Endothelial cell of umbilical vein (primary cell): Measurements from ENCODE around the gene IFIT5. TPM values are rescaled to one million over a fixed set of nuclear protein-coding genes. Genes with fewer than 3 reads are reported as not detected.

ENCODE experiments used
- BruUV-seq: library from RNA; stranded (reverse); fragments of 400-500 nt; replicated peaks from 2 replicates; lab custom pipeline; 2021; lab: Mats Ljungman, UMichigan
- CTCF ChIA-PET: fragments of 300-600, 350-600 bp; sonication (Branson Sonifier 250); formaldehyde crosslinking; loops from one replicate; lab custom pipeline; 2021; ENCODE audit warnings: antibody characterized with exemption, inconsistent platforms; lab: Charles Lee
- POLR2A ChIA-PET: fragments of 300-600, 350-600 bp; sonication (Branson Sonifier 250); formaldehyde crosslinking; loops from one replicate; lab custom pipeline; 2021; ENCODE audit warnings: antibody characterized with exemption, inconsistent platforms; lab: Charles Lee
- DNase-seq: peaks from one replicate; pipeline ENCODE4 v3.0.0-alpha.2; 2011; ENCODE audit warnings: low read depth, low spot score
- FAIRE-seq: peaks from 2 replicates; lab custom pipeline; 2011; peaks lifted over from hg19 to GRCh38; lab: Jason Lieb, UNC
- H2AFZ ChIP-seq: 2 replicates; pipeline ENCODE4 v1.6.0; 2012; ENCODE audit warnings: low read depth, low read length, control low read depth, inconsistent platforms
- H3K27ac ChIP-seq: 2 replicates; pipeline ENCODE4 v1.5.1; 2011; ENCODE audit warnings: low read depth, mild to moderate bottlenecking, control low read depth, low read length, moderate library complexity; ENCODE audit not compliant: insufficient read depth
- H3K27me3 ChIP-seq, 2 experiments: 2 replicates each; pipeline versions ENCODE4 v1.6.0 to v1.6.1; 2011; ENCODE audit warnings: low read length in 2 of 2, mixed read lengths in 1 of 2; ENCODE audit not compliant: control insufficient read depth in 2 of 2, insufficient read depth in 2 of 2
- H3K36me3 ChIP-seq, 2 experiments: 2 replicates in 1 of 2; 3 replicates in 1 of 2; pipeline ENCODE4 v1.5.1; 2011; ENCODE audit warnings: low read length in 2 of 2, mild to moderate bottlenecking in 1 of 2, moderate library complexity in 1 of 2; ENCODE audit not compliant: control insufficient read depth in 2 of 2, insufficient read depth in 2 of 2; ENCODE audit errors: extremely low read depth in 1 of 2
- H3K4me1 ChIP-seq: 3 replicates; pipeline ENCODE4 v1.5.1; 2011; ENCODE audit warnings: mild to moderate bottlenecking, low read length; ENCODE audit not compliant: control insufficient read depth, insufficient read depth; ENCODE audit errors: extremely low read depth
- H3K4me2 ChIP-seq: 2 replicates; pipeline ENCODE4 v1.6.1; 2011; ENCODE audit warnings: low read length, control low read depth, mixed read lengths; ENCODE audit not compliant: insufficient read depth
- H3K4me3 ChIP-seq, 3 experiments: fragments of 200-600 bp in 1 of 3; sonication (generic), shearing (Covaris generic) in 1 of 3; replicated peaks in 1 of 3; 2 replicates each; pipeline ENCODE4 v1.5.1; 2011 to 2016; ENCODE audit warnings: control low read depth in 3 of 3, low read length in 3 of 3, mild to moderate bottlenecking in 2 of 3, inconsistent platforms in 1 of 3, low read depth in 1 of 3, moderate library complexity in 1 of 3; ENCODE audit not compliant: insufficient read depth in 1 of 3
- H3K79me2 ChIP-seq: 2 replicates; pipeline ENCODE4 v1.6.0; 2012; ENCODE audit warnings: low read length, inconsistent platforms; ENCODE audit not compliant: control insufficient read depth, insufficient read depth
- H3K9ac ChIP-seq: replicated peaks from 2 replicates; pipeline ENCODE3; 2011; ENCODE audit warnings: low read length, control low read depth; ENCODE audit not compliant: insufficient read depth; ENCODE audit errors: extremely low read depth
- H3K9me1 ChIP-seq: replicated peaks from 3 replicates; pipeline ENCODE4 v1.6.0; 2011; ENCODE audit warnings: mild to moderate bottlenecking, low read length; ENCODE audit not compliant: control insufficient read depth, insufficient read depth; ENCODE audit errors: extremely low read depth
- H3K9me3 ChIP-seq: replicated peaks from 2 replicates; pipeline ENCODE4 v1.5.1; 2012; ENCODE audit warnings: low read length, inconsistent platforms; ENCODE audit not compliant: control insufficient read depth, insufficient read depth
- H4K20me1 ChIP-seq: replicated peaks from 2 replicates; pipeline ENCODE3; 2011; ENCODE audit warnings: mild to moderate bottlenecking, low read length; ENCODE audit not compliant: control insufficient read depth, insufficient read depth; ENCODE audit errors: extremely low read depth
- CTCF ChIP-seq, 2 donors: IDR thresholded peaks; 1 replicate in 1 of 2; 2 replicates in 1 of 2; pipeline ENCODE4 v1.5.1; 2011; ENCODE audit warnings: low read length in 2 of 2, mild to moderate bottlenecking in 2 of 2, moderate library complexity in 2 of 2, control low read depth in 1 of 2, inconsistent platforms in 1 of 2, low read depth in 1 of 2; ENCODE audit not compliant: insufficient read depth in 1 of 2; ENCODE audit errors: extremely low read depth in 1 of 2
- EZH2 ChIP-seq: IDR thresholded peaks from 2 replicates; pipeline ENCODE4 v1.6.1; 2012; ENCODE audit warnings: borderline replicate concordance, low read depth, mild to moderate bottlenecking, moderate library complexity, low read length, inconsistent platforms; ENCODE audit not compliant: severe bottlenecking
- FOS ChIP-seq: IDR thresholded peaks from 2 replicates; pipeline ENCODE4 v1.6.1; 2011; ENCODE audit warnings: mild to moderate bottlenecking, low read length, moderate library complexity, borderline replicate concordance; ENCODE audit not compliant: insufficient read depth
- GATA2 ChIP-seq: IDR thresholded peaks from 2 replicates; pipeline ENCODE4 v1.7.0; 2011; ENCODE audit warnings: low read depth, mild to moderate bottlenecking, moderate library complexity, mixed read lengths, low read length; ENCODE audit not compliant: insufficient read length, insufficient read depth
- JUN ChIP-seq: IDR thresholded peaks from 2 replicates; pipeline ENCODE4 v1.6.1; 2011; ENCODE audit warnings: borderline replicate concordance, low read depth; ENCODE audit not compliant: insufficient read length, insufficient read depth
- MAX ChIP-seq: IDR thresholded peaks from 2 replicates; pipeline ENCODE4 v1.6.1; 2011; ENCODE audit not compliant: insufficient read depth, insufficient read length
- MYC ChIP-seq: IDR thresholded peaks from one replicate; pipeline ENCODE4 v1.6.1; 2011; ENCODE audit warnings: mild to moderate bottlenecking, low read depth, low read length
- POLR2A ChIP-seq: IDR thresholded peaks from 2 replicates; pipeline ENCODE4 v1.6.1; 2012; ENCODE audit warnings: low read depth, mild to moderate bottlenecking, control low read depth, low read length
- POLR2AphosphoS5 ChIP-seq: IDR thresholded peaks from 2 replicates; pipeline ENCODE4 v1.6.1; 2012; ENCODE audit warnings: low read depth, mild to moderate bottlenecking, control low read depth, low read length, moderate library complexity; ENCODE audit not compliant: insufficient read depth
- dilution Hi-C: fragments of 300-500 bp; cut with MboI; formaldehyde crosslinking; loops from one replicate; pipeline ENCODE4 v1.15.0; 2019; ENCODE audit warnings: low sequenced_read_pairs; ENCODE audit not compliant: extremely low pct_ligation_motif_present
- intact Hi-C: fragments of 100-400 bp; cut with micrococcal nuclease; formaldehyde crosslinking; loops from one replicate; pipeline ENCODE4 v1.10.0; 2022
- polyA plus RNA-seq, 4 experiments: library from polyadenylated mRNA; depleted of rRNA in 3 of 4; stranded (reverse) in 3 of 4; unstranded in 1 of 4; fragments of >200 nt; gene quantifications; 2 replicates each; pipeline versions ENCODE4 v1.2.1 to v1.2.3, GENCODE V29; 2011 to 2012; ENCODE audit warnings: missing spikeins in 1 of 4
- total RNA-seq: library from RNA; stranded (reverse); gene quantifications from 2 replicates; pipeline ENCODE4 v1.2.3, GENCODE V29; 2021

Gene IFIT5
- total and polyA plus RNA-seq, 2 donors (not counting 3 experiments of a cell fraction or from before 2014, with no cell fraction given): 1.0 to 3.2 TPM

GRCh38 chr10:89438525-89438924 lies 24.2 kb downstream of the IFIT5 start:
- intact Hi-C loops (no loop called here), dilution Hi-C loops (no loop called here)
- FAIRE-seq: no peak
- no peaks in the 10 kb centered on the region for H3K9me1 ChIP-seq
- no peak overlapping the region for H3K9ac ChIP-seq
- no peak overlapping the region for H2AFZ ChIP-seq
- H3K4me3 ChIP-seq: no peak overlapping the region
- H3K4me2 ChIP-seq: no peak overlapping the region
- H3K79me2 ChIP-seq: no peaks in the 10 kb centered on the region
- no peaks in the 10 kb centered on the region for H3K27me3 ChIP-seq
- H3K9me3 ChIP-seq: no peaks in the 10 kb centered on the region
- peaks cover 4% of the 10 kb centered on the region for H3K4me1 ChIP-seq
- H3K36me3 ChIP-seq: no peaks in the 10 kb centered on the region
- POLR2A ChIA-PET: no interaction called here
- BruUV-seq: no TSS peak
- H4K20me1 ChIP-seq: no peaks in the 10 kb centered on the region
- no peak for DNase-seq
- CTCF ChIA-PET: no interaction called here
- TF ChIP-seq FOS (no peak), POLR2AphosphoS5 (no peak), POLR2A (no peak), EZH2 (no peak), CTCF (IDR thresholded peaks at IDR 0.05; ENCODE audit: extremely low read depth in 1 of 2, insufficient read depth in 1 of 2, low read depth in 1 of 2, low read length in 2 of 2) (no peak), JUN (no peak), MAX (no peak), MYC (no peak), GATA2 (no peak)
- no peak overlapping the region for H3K27ac ChIP-seq
